Activated CD4-positive, alpha-beta T cell treated with anti-CD3 and anti-CD28 coated beads for 1 hour (primary cell): ENCODE data around the gene BZW2.

ENCODE experiments used
- DNase-seq: peaks from one replicate; pipeline ENCODE4 v3.0.0-alpha.2; 2020

BZW2 gene

GRCh38 chr7:16726189-16726588 lies 80.2 kb downstream of the BZW2 start:
- DNase-seq = no peak

- no peak for DNase-seq
Measured at GRCh38 chr7:16727736-16728135, 81.8 kb downstream of the BZW2 start.

DNA sequence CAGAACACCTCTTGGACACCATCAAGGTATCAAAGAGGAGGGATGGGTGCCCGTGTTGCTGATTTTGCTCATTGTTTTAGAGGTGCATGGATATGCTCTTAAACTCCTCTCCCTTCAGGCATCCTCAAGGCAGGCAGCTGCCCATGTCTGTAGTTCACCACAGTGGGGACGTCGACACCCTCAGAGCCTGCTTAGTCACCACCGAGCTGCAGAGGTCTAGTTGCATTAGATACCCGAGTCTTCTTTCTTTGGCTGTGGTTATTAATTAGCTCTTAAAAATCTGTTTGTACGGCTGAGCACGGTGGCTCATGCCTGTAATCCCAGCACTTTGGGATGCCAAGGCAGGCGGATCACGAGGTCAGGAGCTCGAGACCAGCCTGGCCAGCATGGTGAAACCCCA lies 82.8 kb downstream of the BZW2 start:
- no peak for DNase-seq

DNA sequence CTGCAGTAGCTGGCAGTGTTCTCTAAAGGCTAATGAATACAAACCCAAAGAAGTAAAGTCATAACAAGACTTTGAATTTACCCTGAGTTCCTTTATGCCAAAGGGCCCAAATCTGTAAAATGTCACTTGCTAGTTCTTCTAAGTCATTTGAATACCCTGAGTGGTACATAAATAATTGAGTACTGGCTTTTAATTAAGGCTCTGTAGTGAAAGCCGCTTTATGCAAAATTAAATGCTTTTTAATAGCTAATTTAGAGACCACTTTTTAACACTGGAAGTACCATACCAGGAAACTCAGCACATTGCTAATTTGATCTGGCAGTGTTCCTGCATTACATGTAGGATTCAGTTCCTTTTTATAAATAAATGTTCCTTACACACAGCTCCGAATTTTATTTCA lies 83.6 kb downstream of the BZW2 start:
- DNase-seq = no peak

DNA sequence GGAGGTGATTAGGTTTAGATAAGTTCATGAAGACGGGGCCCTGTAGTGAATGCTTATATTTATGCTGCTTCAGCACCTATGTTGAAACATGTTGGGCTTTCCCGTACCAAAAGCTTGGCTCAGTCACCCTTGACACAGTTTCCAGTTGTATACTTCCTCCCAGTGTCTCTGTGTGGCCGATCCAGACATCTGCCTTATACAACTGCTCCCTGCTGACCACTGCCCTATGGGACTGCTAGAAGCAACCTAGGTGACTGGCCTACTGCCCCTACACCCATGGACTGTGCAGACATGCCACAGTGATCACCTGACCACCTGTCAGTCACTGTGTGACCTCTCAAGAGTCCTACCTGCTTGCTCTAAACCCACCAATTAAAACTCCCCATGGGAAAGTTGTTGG lies 85.0 kb downstream of the BZW2 start:
- DNase-seq = no peak

- no peak for DNase-seq
Measured at GRCh38 chr7:16732828-16733227, 86.8 kb downstream of the BZW2 start.

DNA sequence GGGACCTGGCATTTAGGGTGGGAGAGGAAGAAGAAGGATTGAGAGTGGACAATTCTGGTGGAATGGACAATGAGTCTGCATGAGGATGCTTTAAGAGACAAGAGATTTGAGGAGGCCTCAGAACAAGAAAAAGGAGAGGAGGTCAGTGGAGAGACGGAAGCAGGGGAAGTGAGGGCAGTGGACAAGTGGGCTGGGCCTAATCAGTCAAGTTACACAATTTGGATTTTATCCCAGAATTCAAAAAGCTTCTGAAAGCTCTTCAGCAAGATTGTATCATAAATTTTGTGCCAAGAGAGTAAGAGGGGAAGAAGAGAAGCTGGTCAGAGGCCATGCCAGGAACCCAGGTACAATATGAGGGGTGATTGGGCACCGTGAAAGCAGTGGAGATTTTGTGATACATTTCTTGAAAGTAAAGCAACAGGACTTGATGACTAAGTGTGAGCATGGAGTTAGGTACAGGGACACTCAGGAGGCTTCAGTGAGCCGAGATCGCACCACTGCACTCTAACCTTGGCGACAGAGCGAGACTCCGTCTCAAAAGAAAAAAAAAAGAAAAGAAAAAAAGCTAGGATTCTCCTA lies 88.3 kb downstream of the BZW2 start:
- no peak for DNase-seq

- no peak for DNase-seq
Measured at GRCh38 chr7:16735020-16735419, 89.0 kb downstream of the BZW2 start.

DNA sequence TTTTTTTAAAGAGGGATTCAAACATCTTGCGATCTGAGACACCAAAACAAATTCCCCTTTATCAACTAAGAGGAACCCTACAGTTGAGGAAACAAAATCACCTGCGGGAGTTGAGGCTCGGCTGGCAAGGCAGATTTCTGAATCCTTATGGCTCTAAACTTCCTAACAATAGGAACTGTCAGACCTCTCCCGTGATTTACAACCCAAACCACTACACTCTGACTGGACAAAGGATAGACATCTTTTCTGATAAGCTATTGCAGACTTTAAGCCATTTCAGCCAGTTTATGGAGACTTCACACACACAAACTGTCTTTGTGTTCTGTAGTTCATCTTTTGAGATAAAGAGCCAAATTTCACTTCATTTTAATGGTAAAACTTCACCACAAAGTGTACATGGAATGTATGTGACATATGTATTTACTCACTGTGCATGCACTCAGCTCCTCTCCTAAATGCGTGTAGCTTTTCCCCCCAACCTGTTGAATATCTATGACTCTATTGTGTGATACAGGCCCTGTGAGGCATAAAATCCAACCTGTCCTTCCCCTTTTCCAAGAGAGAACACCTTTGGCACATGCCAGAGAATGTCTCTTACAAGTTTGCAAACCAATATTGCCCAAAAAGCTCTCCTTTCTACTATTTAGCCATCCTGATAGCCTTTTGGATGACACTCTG lies 92.2 kb downstream of the BZW2 start:
- DNase-seq = no peak

- no peak for DNase-seq
Measured at GRCh38 chr7:16739863-16740622, 94.1 kb downstream of the BZW2 start.

DNA sequence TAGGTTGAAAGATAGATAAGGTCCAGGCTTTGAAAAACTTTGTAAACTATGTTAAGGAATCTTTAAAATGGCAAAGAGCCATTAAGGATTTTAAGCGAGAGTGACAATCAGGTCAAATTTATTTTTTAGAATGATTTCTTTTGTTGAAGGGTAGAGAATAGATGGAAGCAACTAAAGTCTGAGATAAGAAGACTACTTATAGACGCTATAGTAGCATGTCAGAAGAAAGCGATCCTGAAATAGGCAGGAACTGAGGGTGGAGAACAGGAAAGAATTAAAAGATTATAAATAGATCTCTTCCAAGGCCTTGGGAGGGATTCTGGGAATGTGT lies 94.6 kb downstream of the BZW2 start:
- DNase-seq = no peak

DNA sequence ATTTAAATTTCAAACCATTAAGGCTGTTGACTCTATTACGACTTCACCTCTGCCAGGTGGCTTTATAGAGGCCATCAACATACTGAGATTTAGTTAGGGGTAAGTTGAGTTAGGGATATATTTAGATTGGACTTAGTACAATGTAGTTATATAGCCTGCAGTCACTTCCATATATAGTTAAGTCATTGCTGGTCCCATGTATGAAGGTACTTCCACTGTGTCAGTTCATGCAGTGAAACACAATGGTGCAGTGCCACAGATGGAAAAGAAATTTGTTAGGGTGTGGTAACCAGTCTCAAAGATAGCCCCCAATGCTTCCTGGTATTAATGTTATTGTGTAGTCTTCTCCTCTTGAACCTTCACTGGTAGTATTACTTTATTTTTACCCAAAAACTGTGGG lies 95.0 kb downstream of the BZW2 start:
- no peak for DNase-seq

DNA sequence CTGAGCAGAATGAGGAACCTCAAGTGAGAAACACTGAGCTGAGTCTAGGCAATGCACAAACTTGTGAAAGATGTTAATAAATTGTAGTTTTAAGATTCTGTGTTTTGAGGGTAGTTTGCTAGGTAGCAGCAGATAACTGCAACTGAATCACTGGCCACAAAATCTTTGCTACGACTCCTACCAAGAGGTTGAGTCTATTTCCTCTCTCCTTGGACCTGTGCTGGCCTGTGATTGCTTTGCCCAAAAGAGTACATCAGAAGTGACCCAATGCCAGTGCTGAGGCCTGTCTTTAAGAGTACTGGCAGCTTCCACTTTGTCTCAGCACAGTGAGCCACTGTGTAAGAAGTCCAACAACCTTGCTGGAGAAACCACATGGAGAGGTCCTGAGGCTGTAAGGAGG lies 95.7 kb downstream of the BZW2 start:
- no peak for DNase-seq

DNA sequence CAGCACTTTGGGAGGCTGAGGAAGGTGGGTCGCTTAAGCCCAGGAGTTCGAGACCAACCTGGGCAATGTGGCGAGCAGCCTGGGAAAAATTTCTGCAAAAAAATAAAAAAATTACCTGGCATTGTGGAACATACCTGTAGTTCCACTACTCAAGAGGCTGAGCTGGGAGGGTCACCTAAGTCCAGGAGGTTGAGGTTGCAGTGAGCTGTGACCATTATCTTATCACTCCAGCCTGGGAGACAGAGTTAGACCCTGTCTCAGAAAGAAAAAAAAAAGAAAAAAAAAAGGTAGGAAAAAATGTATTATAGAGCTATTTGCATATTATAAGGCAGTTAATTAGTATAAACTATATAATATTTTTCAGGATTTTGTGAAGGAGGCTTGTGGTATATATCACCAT lies 96.6 kb downstream of the BZW2 start:
- DNase-seq = no peak

DNA sequence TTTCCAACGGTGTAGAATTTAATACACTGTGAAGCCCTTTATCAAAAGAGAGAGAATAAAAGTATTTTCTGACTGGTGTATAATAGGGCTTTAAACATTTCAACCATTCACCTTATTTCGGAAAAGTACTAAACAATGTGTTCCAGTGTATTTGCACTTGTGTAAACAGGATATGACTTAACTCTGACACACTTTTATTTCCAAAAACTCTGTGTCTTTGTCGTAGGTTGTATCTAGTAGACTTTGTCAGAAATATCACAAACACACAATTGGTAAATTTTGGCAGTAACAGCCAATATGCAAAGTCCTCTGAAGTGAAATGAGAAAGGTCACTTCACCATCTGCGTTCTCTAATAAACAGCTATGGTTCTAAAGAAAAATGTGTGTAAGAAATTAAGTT lies 97.3 kb downstream of the BZW2 start:
- DNase-seq = no peak

DNA sequence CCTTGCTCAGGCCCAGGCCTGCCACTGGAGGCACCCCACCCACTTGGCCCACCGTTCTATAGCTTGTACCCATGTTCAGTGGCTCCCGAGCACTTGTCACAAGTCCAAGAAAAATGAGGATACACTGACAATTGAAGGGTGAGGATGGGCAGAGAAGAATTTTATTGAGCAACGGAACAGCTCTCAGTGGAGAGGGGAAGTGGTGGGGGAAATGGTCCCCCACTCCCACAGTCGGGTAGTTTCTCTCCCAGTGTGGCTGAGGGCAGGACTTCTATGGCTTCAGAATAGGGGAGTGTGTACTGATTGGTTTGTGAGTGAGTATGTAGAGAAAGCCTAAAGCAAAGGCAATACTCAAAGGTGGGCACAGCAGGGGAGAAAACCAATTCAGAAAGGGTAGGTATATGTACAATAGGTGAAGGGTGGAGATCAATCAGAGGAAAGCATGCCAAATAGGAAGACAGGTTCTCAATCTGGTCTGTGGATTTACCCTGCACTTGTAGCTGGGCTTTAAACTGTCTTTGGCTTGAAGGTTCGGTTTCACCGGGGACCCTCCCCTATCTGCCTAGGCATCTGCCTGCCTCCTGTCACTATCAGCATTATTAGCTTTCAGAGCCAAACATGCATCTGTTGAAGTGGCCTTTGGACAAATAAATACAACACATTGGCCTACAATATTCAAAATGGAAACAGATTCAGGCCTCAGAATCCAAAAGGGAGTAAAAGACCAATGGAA lies 98.7 kb downstream of the BZW2 start:
- no peak for DNase-seq

DNA sequence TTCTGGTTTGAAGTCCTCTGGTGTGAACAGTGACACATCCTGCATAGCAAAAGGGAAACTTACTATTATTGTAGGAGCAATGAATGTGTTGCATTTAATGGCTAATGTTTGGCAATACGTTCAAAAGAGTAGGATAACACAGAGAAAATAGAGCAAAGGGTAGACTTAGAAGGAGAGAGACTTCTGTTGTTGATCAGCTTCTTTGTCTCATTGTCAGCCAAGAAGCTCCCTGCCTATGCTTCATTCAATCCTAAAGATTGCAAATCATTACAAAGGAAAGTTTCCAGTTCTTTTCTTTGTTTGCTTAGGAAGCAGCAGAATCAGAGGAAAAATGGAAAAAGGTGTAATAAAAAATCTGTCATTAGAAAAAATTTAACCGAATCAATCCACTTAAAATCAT lies 99.7 kb downstream of the BZW2 start:
- DNase-seq = no peak

DNA sequence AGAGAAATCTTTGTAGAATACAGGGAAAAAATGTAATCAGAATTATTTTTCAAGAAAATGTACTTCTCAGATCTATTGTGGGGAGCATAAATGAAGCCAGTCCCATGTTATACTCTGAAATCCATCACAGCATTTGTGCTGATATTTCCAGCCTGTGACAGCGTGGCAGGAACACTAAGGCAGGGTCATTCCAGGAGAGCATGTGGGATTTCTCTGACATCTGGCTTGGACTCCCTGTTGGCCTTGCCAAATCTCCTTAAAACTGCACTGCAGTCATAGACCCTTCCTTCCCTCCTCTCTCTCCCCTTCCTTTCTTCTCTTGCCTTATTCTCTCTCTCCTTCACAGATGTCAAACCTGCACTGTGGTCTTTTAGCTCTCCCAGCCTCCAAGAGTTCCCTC lies 101.1 kb downstream of the BZW2 start:
- DNase-seq = no peak

DNA sequence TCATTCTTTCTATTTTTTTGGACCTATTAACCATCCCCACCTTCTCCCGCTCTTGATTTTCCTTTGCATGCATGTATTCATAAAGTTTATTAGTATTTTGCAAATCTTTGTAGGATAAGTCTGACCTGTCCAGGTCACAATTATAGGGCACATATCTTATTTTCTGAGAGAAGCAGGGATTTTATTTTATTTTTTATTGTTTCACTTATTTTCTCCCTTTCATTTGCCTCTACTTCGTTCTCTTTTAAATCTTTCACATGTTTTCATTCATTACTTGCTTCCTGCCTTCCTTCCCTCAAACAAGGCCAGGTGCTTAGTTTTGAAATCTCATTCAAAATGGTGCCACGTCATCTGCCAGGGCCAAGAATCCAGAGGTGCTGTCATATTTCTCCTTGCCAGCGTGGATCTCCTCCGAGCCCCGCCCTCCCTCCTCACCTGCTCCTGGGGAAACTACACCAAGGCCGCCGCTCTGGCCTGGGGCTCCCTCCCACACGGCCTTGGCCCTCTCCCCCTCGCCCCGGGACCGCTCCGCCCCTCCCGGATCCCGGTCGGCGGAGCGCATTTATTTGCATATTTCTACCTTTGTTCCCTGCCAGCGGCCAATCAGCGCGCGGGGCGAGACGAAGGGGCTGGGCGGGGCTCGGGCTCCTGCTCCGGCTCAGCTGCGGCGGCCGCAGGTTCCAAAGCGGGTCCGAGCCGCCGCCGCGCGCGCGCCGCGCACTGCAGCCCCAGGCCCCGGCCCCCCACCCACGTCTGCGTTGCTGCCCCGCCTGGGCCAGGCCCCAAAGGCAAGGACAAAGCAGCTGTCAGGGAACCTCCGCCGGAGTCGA lies 107.3 kb downstream of the BZW2 start, which contains the start of gene TSPAN13:
Gene TSPAN13 (plus strand): TSS at position 654 of the 830 bp plus-strand sequence. CDS start 213 bp downstream, outside the sequence.
- DNase-seq = peak; percentile 10

- no peak for DNase-seq
Measured at GRCh38 chr7:16753932-16754855, 108.2 kb downstream of the BZW2 start.

DNA sequence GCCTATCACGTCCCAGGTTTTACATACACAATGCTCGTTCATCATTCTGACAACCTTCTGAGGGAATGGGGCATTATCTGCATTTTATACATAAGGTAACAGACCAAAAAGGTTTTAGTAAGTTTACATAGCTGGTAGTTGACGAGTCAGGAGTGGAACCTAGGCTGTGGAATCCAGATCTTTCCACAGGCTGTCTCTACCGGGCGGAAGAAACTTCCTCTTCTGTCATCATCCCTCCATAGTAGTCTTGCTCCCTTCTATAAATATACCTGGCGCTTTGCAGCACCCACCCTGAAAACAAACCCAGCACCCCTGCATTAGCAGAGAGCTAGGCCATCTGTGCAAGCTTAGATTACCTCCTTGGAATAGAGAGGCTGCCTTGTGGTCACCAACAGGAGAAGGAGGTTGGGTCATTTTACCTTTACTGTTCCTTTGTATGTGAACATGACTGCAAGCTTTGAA lies 108.9 kb downstream of the BZW2 start:
- no peak for DNase-seq

- DNase-seq = no peak
Measured at GRCh38 chr7:16755397-16755796, 109.4 kb downstream of the BZW2 start.
